Parathyroid adenoma (tissue), 2 donors: ENCODE data around the gene AHDC1.

Experiments used
- H2AFZ ChIP-seq: fragments of 300-600 bp; sonication (generic); one replicate; pipeline ENCODE4 v1.7.0; 2017; ENCODE audit warnings: antibody characterized with exemption, mild to moderate bottlenecking
- H3K27ac ChIP-seq: fragments of 300-600 bp; sonication (generic); one replicate; pipeline ENCODE4 v1.7.0; 2017
- H3K27me3 ChIP-seq: fragments of 300-600 bp; sonication (generic); one replicate; pipeline ENCODE4 v1.7.0; 2017; ENCODE audit warnings: low read length; ENCODE audit not compliant: control insufficient read depth, insufficient read depth
- H3K36me3 ChIP-seq: fragments of 300-600 bp; sonication (generic); one replicate; pipeline ENCODE4 v1.7.0; 2017; ENCODE audit warnings: low read length; ENCODE audit not compliant: control insufficient read depth, insufficient read depth
- H3K4me1 ChIP-seq: fragments of 300-600 bp; sonication (generic); one replicate; pipeline ENCODE4 v1.7.0; 2017; ENCODE audit warnings: control low read depth
- H3K4me2 ChIP-seq: fragments of 300-600 bp; sonication (generic); one replicate; pipeline ENCODE4 v1.7.0; 2017; ENCODE audit warnings: low read length
- H3K4me3 ChIP-seq: fragments of 300-600 bp; sonication (generic); one replicate; pipeline ENCODE4 v1.7.0; 2017; ENCODE audit warnings: low read depth, low read length
- H3K79me2 ChIP-seq: fragments of 300-600 bp; sonication (generic); one replicate; pipeline ENCODE4 v1.7.0; 2017; ENCODE audit warnings: control low read depth
- H3K9ac ChIP-seq: fragments of 300-600 bp; sonication (generic); one replicate; pipeline ENCODE4 v1.7.0; 2017; ENCODE audit warnings: mild to moderate bottlenecking
- H3K9me3 ChIP-seq: fragments of 300-600 bp; sonication (generic); one replicate; pipeline ENCODE4 v1.7.0; 2017; ENCODE audit warnings: low read length; ENCODE audit not compliant: control insufficient read depth
- TF ChIP-seq, protein P1 (sequence below): fragments of 300-600 bp; sonication (generic); IDR thresholded peaks from one replicate; pipeline ENCODE4 v1.7.0; 2017; ENCODE audit warnings: antibody characterized with exemption, mild to moderate bottlenecking
- donor health status: primary hyperparathyroidism.

AHDC1 gene

DNA sequence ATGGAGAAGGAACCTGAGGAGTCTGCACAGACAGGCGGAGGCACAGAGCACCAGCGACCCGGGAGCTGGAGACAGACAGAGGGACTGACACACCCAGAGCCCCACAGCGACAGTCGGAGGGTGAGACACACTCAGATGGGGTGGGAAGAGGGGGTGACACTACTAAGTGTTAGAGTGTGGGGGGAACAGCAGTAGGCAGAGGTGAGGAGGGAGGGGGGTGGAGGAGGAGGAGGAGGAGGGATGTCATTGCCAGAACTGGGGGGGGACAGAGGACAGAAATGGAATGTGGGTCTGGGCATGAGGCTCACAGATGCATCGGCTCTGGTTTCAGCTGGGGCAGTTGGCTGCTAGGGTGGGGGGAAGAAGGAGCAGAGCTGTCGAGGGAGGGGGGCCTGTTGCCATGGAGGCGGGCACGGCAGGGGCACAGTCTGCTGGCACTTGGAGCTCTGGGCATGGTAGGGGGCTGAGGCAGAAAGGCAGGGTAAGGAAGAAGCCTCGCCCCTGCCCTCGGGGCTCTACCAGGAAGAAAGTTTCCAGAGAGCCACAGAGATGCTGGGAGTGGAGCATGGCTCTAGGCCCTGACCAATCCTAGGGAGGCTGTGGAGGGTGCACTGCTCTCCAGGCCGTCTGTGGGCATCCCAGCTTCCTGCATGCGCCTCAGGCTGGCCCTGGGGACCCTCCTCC lies 37.3 kb downstream of the AHDC1 start:
- Histone ChIP-seq H3K4me1 (peaks cover 25% of the 10 kb centered on the region), H3K9me3 (no peaks in the 10 kb centered on the region), H3K36me3 (no peaks in the 10 kb centered on the region), H3K9ac (no peak overlapping the region), H3K27me3 (no peaks in the 10 kb centered on the region), H3K4me3 (no peak overlapping the region), H2AFZ (no peak overlapping the region), H3K79me2 (peaks cover 20% of the 10 kb centered on the region), H3K27ac (no peak overlapping the region), H3K4me2 (no peak overlapping the region)
- TF ChIP-seq, protein P1, sequence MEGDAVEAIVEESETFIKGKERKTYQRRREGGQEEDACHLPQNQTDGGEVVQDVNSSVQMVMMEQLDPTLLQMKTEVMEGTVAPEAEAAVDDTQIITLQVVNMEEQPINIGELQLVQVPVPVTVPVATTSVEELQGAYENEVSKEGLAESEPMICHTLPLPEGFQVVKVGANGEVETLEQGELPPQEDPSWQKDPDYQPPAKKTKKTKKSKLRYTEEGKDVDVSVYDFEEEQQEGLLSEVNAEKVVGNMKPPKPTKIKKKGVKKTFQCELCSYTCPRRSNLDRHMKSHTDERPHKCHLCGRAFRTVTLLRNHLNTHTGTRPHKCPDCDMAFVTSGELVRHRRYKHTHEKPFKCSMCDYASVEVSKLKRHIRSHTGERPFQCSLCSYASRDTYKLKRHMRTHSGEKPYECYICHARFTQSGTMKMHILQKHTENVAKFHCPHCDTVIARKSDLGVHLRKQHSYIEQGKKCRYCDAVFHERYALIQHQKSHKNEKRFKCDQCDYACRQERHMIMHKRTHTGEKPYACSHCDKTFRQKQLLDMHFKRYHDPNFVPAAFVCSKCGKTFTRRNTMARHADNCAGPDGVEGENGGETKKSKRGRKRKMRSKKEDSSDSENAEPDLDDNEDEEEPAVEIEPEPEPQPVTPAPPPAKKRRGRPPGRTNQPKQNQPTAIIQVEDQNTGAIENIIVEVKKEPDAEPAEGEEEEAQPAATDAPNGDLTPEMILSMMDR, result no peak

DNA sequence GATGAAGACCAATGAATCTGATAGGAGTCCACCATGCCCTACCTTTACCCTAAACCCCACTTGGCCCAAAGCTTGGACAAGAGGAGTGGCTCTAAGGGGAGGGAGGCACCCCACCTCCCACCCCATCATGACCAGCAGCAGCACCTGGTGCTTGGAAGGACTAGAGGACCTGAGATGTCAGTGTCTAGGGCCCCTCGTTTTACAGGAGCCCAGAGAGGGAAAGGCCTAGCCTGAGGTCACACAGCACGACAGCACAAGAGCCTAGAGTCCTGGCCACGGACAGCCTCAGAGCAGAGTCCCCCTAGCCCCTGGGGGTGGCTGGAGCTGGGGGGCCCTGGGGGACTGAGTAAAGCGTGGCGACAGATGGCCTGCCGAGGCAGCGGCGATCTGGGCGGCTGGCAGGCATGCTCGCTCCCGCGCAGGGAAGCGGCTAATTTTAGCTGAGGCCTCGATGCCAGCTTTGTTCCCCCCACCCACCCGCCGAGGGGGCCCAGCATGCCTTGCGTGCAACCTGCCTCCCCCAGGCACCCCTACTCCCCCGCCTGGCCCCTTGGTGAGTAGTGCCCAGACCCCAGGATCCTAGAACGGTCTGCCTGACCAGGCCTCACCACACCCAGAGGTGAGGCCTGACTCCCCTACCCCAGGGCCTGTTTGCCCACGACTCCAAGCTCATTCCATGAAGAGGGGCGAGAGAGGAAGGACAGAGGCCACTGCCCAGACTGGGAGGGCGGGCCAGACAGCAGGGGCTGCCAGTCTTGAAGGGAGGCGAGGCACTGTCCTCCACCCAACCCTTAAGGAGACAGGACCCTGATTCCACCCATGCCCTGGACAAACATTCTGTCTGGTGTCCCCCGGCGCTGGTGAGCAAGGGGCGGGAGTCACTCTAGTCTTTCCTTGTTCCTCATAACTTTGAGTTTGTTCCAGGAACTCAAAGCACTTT lies 39.0 kb downstream of the AHDC1 start:
- Histone ChIP-seq H3K27ac (no peak overlapping the region), H3K4me3 (no peak overlapping the region), H3K36me3 (no peaks in the 10 kb centered on the region), H3K4me1 (peaks cover 16% of the 10 kb centered on the region), H3K4me2 (no peak overlapping the region), H3K9ac (no peak overlapping the region), H3K79me2 (peaks cover 20% of the 10 kb centered on the region), H2AFZ (no peak overlapping the region), H3K27me3 (no peaks in the 10 kb centered on the region), H3K9me3 (no peaks in the 10 kb centered on the region)
- TF ChIP-seq, protein P1, result no peak

DNA sequence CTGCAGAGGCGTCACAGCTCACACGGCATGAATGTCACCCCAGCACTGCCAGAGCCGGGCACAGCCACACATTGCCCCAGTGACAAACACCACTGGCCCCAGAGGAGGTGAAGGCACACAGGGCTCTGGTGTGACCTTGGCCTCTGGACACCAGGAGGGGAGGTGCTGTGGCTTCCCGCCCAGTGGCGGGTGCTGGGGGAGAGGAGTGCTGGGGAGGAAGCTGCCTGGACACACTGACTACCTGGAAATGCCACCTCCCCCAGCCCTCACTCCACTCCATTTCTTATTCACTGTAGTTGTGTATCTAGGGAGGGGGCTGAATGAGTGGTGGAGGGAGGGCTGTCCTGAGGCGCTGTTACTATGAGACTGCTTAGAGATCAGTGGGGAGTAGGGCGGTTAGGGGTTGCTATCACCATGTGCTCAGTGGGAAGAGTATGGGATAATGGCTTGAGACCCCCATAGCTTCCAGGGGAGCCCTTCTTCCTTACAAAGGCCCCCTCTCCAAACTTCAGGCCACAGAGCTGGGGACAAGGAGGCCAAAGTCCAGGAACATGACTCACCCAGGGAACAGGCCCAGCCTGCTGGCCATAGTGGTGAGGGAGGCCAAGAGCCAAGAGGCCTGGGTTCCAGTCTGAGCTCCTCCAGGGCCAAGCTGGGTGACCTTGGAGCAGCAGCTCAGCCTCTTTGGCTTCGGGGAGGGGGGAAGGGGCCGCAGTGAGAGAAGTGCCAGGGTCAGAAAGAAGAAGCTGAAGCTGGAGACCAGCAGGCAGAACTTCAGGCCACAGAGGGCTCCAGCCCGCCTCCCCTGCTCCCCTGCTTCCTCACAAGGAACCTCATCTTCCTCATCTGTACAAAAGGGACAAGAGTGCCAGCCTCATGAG lies 40.1 kb downstream of the AHDC1 start:
- Histone ChIP-seq H3K27me3 (no peaks in the 10 kb centered on the region), H3K4me2 (no peak overlapping the region), H3K4me1 (peaks cover 13% of the 10 kb centered on the region), H3K9me3 (no peaks in the 10 kb centered on the region), H3K27ac (no peak overlapping the region), H3K9ac (no peak overlapping the region), H3K36me3 (no peaks in the 10 kb centered on the region), H3K79me2 (peaks cover 20% of the 10 kb centered on the region), H2AFZ (no peak overlapping the region), H3K4me3 (no peak overlapping the region)
- TF ChIP-seq, protein P1, result no peak

DNA sequence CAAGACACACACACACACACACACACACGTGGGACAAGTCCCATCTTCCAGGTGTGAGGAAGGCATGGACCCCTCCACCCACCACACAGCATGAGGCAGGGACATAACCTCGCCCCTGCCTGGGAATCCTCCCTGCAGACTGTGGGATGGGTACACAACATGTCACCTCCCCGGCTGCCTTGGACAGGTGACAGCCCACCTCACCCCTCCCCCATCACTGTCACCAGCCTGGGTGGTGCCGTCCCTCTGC lies 40.7 kb downstream of the AHDC1 start:
- Histone ChIP-seq H3K27me3 (no peaks in the 10 kb centered on the region), H3K9ac (no peak overlapping the region), H3K9me3 (no peaks in the 10 kb centered on the region), H2AFZ (no peak overlapping the region), H3K27ac (no peak overlapping the region), H3K36me3 (no peaks in the 10 kb centered on the region), H3K79me2 (peaks cover 20% of the 10 kb centered on the region), H3K4me2 (no peak overlapping the region), H3K4me1 (peaks cover 13% of the 10 kb centered on the region), H3K4me3 (no peak overlapping the region)
- TF ChIP-seq, protein P1, result no peak
